PC-3 (cell line): ENCODE results near the gene MPG. TPM values are rescaled to one million over a fixed set of nuclear protein-coding genes. Genes with fewer than 3 reads are reported as not detected.

Experiments used
- ATAC-seq: fragments of 200-7000 bp; cut with Tn5 transposase; 2 replicates; pipeline ENCODE4 v1.9.1; 2020; ENCODE audit warnings: mild to moderate bottlenecking, moderate library complexity
- BruUV-seq: library from RNA; stranded (reverse); fragments of 400-500 nt; replicated peaks from 2 replicates; lab custom pipeline; 2021; lab: Mats Ljungman, UMichigan
- CTCF ChIA-PET: fragments of 300-600 bp; sonication (Branson Sonifier 250); formaldehyde crosslinking; loops from one replicate; lab custom pipeline; 2022; ENCODE audit warnings: antibody characterized with exemption; lab: Charles Lee
- POLR2A ChIA-PET: fragments of 300-600 bp; sonication (Branson Sonifier 250); formaldehyde crosslinking; loops from one replicate; lab custom pipeline; 2022; ENCODE audit warnings: antibody characterized with exemption; ENCODE audit not compliant: unreplicated experiment; lab: Charles Lee
- DNase-seq: peaks from one replicate; pipeline ENCODE4 v3.0.0-alpha.2; 2015
- H2AFZ ChIP-seq: fragments of 300-600 bp; sonication (generic); 2 replicates; pipeline ENCODE4 v1.6.0; 2016; ENCODE audit warnings: antibody characterized with exemption, low read length
- H3F3A ChIP-seq: fragments of 300-600 bp; sonication (generic); one replicate; pipeline ENCODE4 v1.6.0; 2017; ENCODE audit warnings: antibody characterized with exemption, low read length, control low read depth, mild to moderate bottlenecking; ENCODE audit not compliant: unreplicated experiment
- H3K27ac ChIP-seq: fragments of 300-600 bp; sonication (generic); 2 replicates; pipeline ENCODE4 v1.5.1; 2016; ENCODE audit warnings: mild to moderate bottlenecking, low read length
- H3K27me3 ChIP-seq: fragments of 300-600 bp; sonication (generic); 2 replicates; pipeline ENCODE4 v1.6.1; 2016; ENCODE audit warnings: low read length, mixed read lengths
- H3K36me3 ChIP-seq: fragments of 300-600 bp; sonication (generic); 2 replicates; pipeline ENCODE4 v1.6.1; 2016; ENCODE audit warnings: low read depth, mixed run types, low read length, mixed read lengths
- H3K4me1 ChIP-seq: fragments of 300-600 bp; sonication (generic); 2 replicates; pipeline ENCODE4 v1.5.1; 2016; ENCODE audit warnings: low read length; ENCODE audit not compliant: insufficient read depth
- H3K4me2 ChIP-seq: fragments of 300-600 bp; sonication (generic); 2 replicates; pipeline ENCODE4 v1.6.0; 2016; ENCODE audit warnings: low read length
- H3K4me3 ChIP-seq: fragments of 300-600 bp; sonication (generic); 2 replicates; pipeline ENCODE4 v1.5.1; 2016; ENCODE audit warnings: mild to moderate bottlenecking, low read length, mixed read lengths
- H3K79me2 ChIP-seq: fragments of 300-600 bp; sonication (generic); 2 replicates; pipeline ENCODE4 v1.6.1; 2017; ENCODE audit warnings: low read length, mixed read lengths
- H3K9ac ChIP-seq: fragments of 300-600 bp; sonication (generic); 2 replicates; pipeline ENCODE4 v1.6.0; 2016; ENCODE audit warnings: mild to moderate bottlenecking, low read length
- H3K9me2 ChIP-seq: fragments of 300-600 bp; sonication (generic); replicated peaks from 2 replicates; pipeline ENCODE4 v1.6.1; 2016; ENCODE audit warnings: mixed run types, low read length, mixed read lengths
- H3K9me3 ChIP-seq: fragments of 300-600 bp; sonication (generic); 2 replicates; pipeline ENCODE4 v1.6.1; 2016; ENCODE audit warnings: low read length, mixed read lengths
- H4K20me1 ChIP-seq: fragments of 300-600 bp; sonication (generic); 2 replicates; pipeline ENCODE4 v1.6.1; 2016; ENCODE audit warnings: low read length, mixed read lengths
- EZH2 ChIP-seq: fragments of 300-600 bp; sonication (generic); IDR thresholded peaks from one replicate; pipeline ENCODE4 v1.6.1; 2017; ENCODE audit warnings: antibody characterized with exemption, mild to moderate bottlenecking, low read length; ENCODE audit not compliant: unreplicated experiment
- EZH2phosphoT487 ChIP-seq: fragments of 300-600 bp; sonication (generic); IDR thresholded peaks from 2 replicates; pipeline ENCODE4 v1.6.1; 2018; ENCODE audit warnings: mild to moderate bottlenecking, antibody characterized with exemption, low read length, borderline replicate concordance
- intact Hi-C: fragments of 100-400 bp; cut with micrococcal nuclease; formaldehyde crosslinking; loops from 2 replicates; pipeline ENCODE4 v1.9.0; 2023
- total RNA-seq: library from RNA; depleted of rRNA; stranded (reverse); fragments of >200 nt; gene quantifications from 2 replicates; pipeline ENCODE4 v1.2.3, GENCODE V29; 2014
- TF ChIP-seq, protein P1 (sequence below): fragments of 300-600 bp; sonication (generic); conservative IDR thresholded peaks from 2 replicates; pipeline ENCODE4 v1.5.1; 2017; ENCODE audit warnings: antibody characterized with exemption, low read depth, mild to moderate bottlenecking, low read length

MPG gene
- total RNA-seq, 1 experiment from 2014 or later = 147 TPM

DNA sequence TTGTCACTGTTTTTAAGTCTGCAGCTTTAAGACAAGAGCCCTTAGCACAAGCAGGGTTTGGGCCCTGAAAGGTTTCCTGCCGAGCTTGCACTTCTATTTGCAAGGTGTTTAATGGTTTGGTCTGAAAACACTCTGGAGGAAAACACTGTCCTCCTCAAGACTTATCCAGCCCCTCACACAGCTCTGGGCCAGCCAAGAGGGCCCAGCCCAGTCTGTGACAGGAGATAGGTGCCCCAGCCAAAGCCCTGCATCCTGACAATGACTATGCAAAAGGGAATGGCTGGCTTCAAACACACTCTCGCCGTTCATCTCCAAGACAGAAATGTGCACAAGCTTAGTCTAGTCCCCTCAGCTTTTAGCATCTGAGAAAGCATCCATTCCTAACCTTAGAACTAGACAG lies 26.9 kb downstream of the MPG start:
- ChIA-PET CTCF (no interaction called here), POLR2A (no interaction called here)
- Histone ChIP-seq H3K9ac (no peak overlapping the region), H4K20me1 (no peaks in the 10 kb centered on the region), H3K9me2 (no peaks in the 10 kb centered on the region), H3K4me1 (peaks cover 6% of the 10 kb centered on the region; the same call in 1 of the 2 replicates), H3K79me2 (no peaks in the 10 kb centered on the region), H3K27me3 (no peaks in the 10 kb centered on the region), H3K36me3 (peaks cover 3% of the 10 kb centered on the region; the same call in 1 of the 2 replicates), H2AFZ (no peak overlapping the region), H3K4me3 (no peak overlapping the region), H3K4me2 (no peak overlapping the region), H3F3A (no peaks in the 10 kb centered on the region), H3K9me3 (no peaks in the 10 kb centered on the region), H3K27ac (no peak overlapping the region)
- BruUV-seq = no TSS peak
- intact Hi-C loops = no loop called here
- ATAC-seq (no peak), DNase-seq (no peak)
- TF ChIP-seq EZH2 = no peak
- TF ChIP-seq, protein P1, sequence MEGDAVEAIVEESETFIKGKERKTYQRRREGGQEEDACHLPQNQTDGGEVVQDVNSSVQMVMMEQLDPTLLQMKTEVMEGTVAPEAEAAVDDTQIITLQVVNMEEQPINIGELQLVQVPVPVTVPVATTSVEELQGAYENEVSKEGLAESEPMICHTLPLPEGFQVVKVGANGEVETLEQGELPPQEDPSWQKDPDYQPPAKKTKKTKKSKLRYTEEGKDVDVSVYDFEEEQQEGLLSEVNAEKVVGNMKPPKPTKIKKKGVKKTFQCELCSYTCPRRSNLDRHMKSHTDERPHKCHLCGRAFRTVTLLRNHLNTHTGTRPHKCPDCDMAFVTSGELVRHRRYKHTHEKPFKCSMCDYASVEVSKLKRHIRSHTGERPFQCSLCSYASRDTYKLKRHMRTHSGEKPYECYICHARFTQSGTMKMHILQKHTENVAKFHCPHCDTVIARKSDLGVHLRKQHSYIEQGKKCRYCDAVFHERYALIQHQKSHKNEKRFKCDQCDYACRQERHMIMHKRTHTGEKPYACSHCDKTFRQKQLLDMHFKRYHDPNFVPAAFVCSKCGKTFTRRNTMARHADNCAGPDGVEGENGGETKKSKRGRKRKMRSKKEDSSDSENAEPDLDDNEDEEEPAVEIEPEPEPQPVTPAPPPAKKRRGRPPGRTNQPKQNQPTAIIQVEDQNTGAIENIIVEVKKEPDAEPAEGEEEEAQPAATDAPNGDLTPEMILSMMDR = no peak
- no peak for TF ChIP-seq EZH2phosphoT487

DNA sequence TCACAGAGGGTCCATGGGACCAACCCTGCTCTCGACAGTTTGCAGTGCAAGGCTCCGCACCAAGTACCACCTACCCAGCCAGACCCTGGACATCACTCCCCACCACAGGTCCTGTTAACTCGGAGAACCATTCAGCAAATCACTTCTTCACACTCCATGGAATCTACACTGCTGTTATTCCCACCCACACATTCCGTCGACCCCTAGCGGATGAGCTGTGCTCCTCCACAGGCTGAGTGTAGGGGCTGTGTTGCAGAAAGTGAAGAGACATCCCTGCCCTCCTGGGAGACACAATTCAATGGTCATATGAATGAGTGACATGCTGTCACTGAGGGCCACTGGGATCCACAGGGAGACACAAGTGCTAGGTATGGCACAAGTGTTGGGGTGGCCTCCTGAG lies 27.5 kb downstream of the MPG start:
- H3K36me3 ChIP-seq = peaks cover 3% of the 10 kb centered on the region; the same call in 1 of the 2 replicates
- no peak overlapping the region for H3K4me2 ChIP-seq
- intact Hi-C loops = no loop called here
- H3K9me2 ChIP-seq = no peaks in the 10 kb centered on the region
- H3K4me3 ChIP-seq = no peak overlapping the region
- no peaks in the 10 kb centered on the region for H4K20me1 ChIP-seq
- POLR2A ChIA-PET = no interaction called here
- BruUV-seq = no TSS peak
- H2AFZ ChIP-seq = no peak overlapping the region
- H3K4me1 ChIP-seq = peaks cover 6% of the 10 kb centered on the region; the same call in 1 of the 2 replicates
- H3K79me2 ChIP-seq = no peaks in the 10 kb centered on the region
- H3K27ac ChIP-seq = no peak overlapping the region
- no peaks in the 10 kb centered on the region for H3F3A ChIP-seq
- CTCF ChIA-PET = no interaction called here
- no peaks in the 10 kb centered on the region for H3K27me3 ChIP-seq
- ATAC-seq (no peak), DNase-seq (no peak)
- no peak overlapping the region for H3K9ac ChIP-seq
- no peaks in the 10 kb centered on the region for H3K9me3 ChIP-seq
- TF ChIP-seq EZH2phosphoT487 (no peak), EZH2 (no peak)
- TF ChIP-seq, protein P1 = no peak

DNA sequence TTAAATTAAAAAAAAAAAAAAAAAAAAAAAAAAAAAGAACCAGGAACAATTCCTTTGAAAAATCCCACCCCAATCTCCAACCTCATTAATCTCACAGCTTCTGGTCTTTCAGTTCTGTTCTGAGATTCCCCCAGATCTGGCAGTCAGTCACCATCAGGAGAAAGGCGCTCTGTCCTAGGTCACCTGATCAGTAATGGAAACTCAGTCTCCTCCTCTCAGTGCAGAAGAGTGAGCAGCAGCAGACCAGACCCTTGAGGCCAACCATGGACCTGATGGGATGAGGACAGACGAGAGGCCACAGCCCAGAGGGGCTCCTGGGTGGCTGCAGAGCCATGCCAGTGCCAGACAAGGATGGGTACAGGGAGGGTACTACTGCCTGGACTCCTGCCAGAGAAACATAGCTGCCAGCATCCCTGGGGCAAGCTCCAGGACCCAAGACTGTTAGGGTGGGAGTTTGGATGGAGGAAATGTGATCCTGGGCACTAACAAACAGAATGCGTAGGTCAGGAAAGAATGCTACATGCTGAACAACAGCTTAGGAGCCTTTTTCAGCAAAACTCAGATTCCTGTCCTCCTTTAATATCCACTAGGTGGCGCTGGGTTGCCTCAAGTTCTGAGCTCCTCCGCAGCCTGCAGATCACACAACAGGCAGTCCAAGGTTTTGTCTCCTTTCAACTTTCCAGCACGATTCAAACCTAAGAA lies 28.7 kb downstream of the MPG start:
- Histone ChIP-seq H3K27me3 (no peaks in the 10 kb centered on the region), H3K36me3 (peaks cover 3% of the 10 kb centered on the region; the same call in 1 of the 2 replicates), H3K4me1 (peaks cover 6% of the 10 kb centered on the region; the same call in 1 of the 2 replicates), H3K9me3 (no peaks in the 10 kb centered on the region), H3K9me2 (no peaks in the 10 kb centered on the region), H3K4me3 (no peak overlapping the region), H3K79me2 (no peaks in the 10 kb centered on the region), H3K27ac (no peak overlapping the region), H3K9ac (no peak overlapping the region), H3K4me2 (no peak overlapping the region), H4K20me1 (no peaks in the 10 kb centered on the region), H3F3A (no peaks in the 10 kb centered on the region), H2AFZ (no peak overlapping the region)
- peak; percentile 67 for DNase-seq
- TF ChIP-seq EZH2 (no peak), EZH2phosphoT487 (no peak)
- TF ChIP-seq, protein P1 = peak; percentile 71
- intact Hi-C loops = loop anchor here (2.0 kb wide), 1 partner anchor 74 kb away; the partner anchor contains the start of gene HBQ1
- CTCF ChIA-PET = interaction anchor here (0.6 to 1.1 kb wide), 5 partner anchors 71 to 255 kb away, joined by 3 to 4 read pairs (median 3); partner anchors contain the start of gene AXIN1
- POLR2A ChIA-PET = no interaction called here
- BruUV-seq = no TSS peak
- ATAC-seq = peak; percentile 73
